ENCODE measurements around the gene EPHB1. TPM values are rescaled to one million over a fixed set of nuclear protein-coding genes. Genes with fewer than 3 reads are reported as not detected.

EPHB1 gene
- total and polyA plus RNA-seq, 8 donors: 0.02 to 1.4 (median 0.43) TPM

- H3K27me3 ChIP-seq: no peaks in the 10 kb centered on the region
- 59 to 61% methylated on average over 6 of the region's 6 CpGs for WGBS, 2 donors
- TF ChIP-seq, protein P1, sequence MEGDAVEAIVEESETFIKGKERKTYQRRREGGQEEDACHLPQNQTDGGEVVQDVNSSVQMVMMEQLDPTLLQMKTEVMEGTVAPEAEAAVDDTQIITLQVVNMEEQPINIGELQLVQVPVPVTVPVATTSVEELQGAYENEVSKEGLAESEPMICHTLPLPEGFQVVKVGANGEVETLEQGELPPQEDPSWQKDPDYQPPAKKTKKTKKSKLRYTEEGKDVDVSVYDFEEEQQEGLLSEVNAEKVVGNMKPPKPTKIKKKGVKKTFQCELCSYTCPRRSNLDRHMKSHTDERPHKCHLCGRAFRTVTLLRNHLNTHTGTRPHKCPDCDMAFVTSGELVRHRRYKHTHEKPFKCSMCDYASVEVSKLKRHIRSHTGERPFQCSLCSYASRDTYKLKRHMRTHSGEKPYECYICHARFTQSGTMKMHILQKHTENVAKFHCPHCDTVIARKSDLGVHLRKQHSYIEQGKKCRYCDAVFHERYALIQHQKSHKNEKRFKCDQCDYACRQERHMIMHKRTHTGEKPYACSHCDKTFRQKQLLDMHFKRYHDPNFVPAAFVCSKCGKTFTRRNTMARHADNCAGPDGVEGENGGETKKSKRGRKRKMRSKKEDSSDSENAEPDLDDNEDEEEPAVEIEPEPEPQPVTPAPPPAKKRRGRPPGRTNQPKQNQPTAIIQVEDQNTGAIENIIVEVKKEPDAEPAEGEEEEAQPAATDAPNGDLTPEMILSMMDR (IDR thresholded peaks at IDR 0.05): no peak
- H3K36me3 ChIP-seq: no peaks in the 10 kb centered on the region
- FAIRE-seq: no peak
- no peaks in the 10 kb centered on the region for H3K9me3 ChIP-seq
- no peak for ATAC-seq
- intact Hi-C loops (cut with DNase I): no loop called here
- no peak overlapping the region for H3K27ac ChIP-seq
- no peaks in the 10 kb centered on the region for H3K4me1 ChIP-seq
- DNase-seq: no peak
- H3K4me3 ChIP-seq: no peak overlapping the region
Measured at GRCh38 chr3:134807189-134807588, 12.1 kb downstream of the EPHB1 start.

GRCh38 chr3:134808835-134809234 is 13.8 kb downstream of the EPHB1 start:
- intact Hi-C loops (cut with DNase I): no loop called here
- DNase-seq (no peak), FAIRE-seq (no peak)

DNA sequence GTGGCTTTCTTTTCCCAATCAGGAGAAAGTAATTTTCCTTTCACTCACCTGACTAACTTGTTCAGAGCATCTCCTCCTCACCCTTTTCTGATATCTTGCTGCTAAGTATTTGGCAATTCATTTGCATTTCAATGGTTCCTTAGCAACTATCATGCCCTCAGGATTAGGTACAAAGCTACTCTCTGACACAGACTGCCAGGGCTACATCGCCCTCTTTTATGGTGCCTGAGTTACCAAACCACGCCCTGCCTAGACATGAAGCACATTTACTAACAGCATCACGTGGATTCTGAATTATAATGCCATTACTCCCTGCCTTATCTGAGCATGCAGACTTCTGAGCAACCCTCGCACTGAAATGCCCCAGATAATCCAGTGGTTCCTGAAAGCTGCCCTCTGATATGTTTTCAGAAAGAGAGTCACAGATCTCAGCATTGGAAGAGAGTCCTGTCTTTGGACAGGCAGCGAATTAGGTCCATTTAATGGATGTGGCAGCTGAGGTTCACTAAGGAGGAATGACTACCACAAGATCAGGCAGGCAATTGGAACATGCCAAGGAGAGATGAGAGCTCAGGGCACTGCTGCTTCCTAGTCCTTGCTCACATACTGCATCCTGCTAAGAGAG is 14.5 kb downstream of the EPHB1 start:
- ATAC-seq (no peak), DNase-seq (no peak), FAIRE-seq (no peak)
- 49 to 51% methylated on average over 5 of the region's 5 CpGs for WGBS, 2 donors
- intact Hi-C loops (cut with DNase I): no loop called here
- Histone ChIP-seq H3K36me3 (no peaks in the 10 kb centered on the region), H3K27ac (no peak overlapping the region), H3K27me3 (no peaks in the 10 kb centered on the region), H3K9me3 (no peaks in the 10 kb centered on the region), H3K4me1 (no peaks in the 10 kb centered on the region), H3K4me3 (no peak overlapping the region)
- TF ChIP-seq, protein P1 (IDR thresholded peaks at IDR 0.05): no peak

More at GRCh38 chr3:134808835-134809234, 13.8 kb downstream of the EPHB1 start:
- Histone ChIP-seq H3K9me3 (no peaks in the 10 kb centered on the region), H3K36me3 (no peaks in the 10 kb centered on the region), H3K4me1 (no peaks in the 10 kb centered on the region), H3K27ac (no peak overlapping the region), H3K27me3 (no peaks in the 10 kb centered on the region), H3K4me3 (no peak overlapping the region)
- TF ChIP-seq, protein P1 (IDR thresholded peaks at IDR 0.05): no peak
- ATAC-seq: no peak
- 83 to 86% methylated on average over 1 of the region's 1 CpG for WGBS, 2 donors

- FAIRE-seq (no peak), DNase-seq (no peak), ATAC-seq (no peak)
- Histone ChIP-seq H3K36me3 (no peaks in the 10 kb centered on the region), H3K4me1 (no peaks in the 10 kb centered on the region), H3K4me3 (no peak overlapping the region), H3K27ac (no peak overlapping the region), H3K27me3 (no peaks in the 10 kb centered on the region), H3K9me3 (no peaks in the 10 kb centered on the region)
- intact Hi-C loops (cut with DNase I): no loop called here
- TF ChIP-seq, protein P1 (IDR thresholded peaks at IDR 0.05): no peak
- 22 to 39% methylated on average over 2 of the region's 2 CpGs for whole genome bisulfite sequencing, 2 donors
Measured at GRCh38 chr3:134810052-134810435, 15.0 kb downstream of the EPHB1 start.

GRCh38 chr3:134810850-134811249 is 15.8 kb downstream of the EPHB1 start:
- no peaks in the 10 kb centered on the region for H3K36me3 ChIP-seq
- 61% methylated on average over 2 of the region's 2 CpGs for WGBS, 2 donors
- no peak overlapping the region for H3K4me3 ChIP-seq
- TF ChIP-seq, protein P1 (IDR thresholded peaks at IDR 0.05): no peak
- no peak overlapping the region for H3K27ac ChIP-seq
- H3K9me3 ChIP-seq: no peaks in the 10 kb centered on the region
- no peaks in the 10 kb centered on the region for H3K27me3 ChIP-seq
- DNase-seq: no peak
- no peaks in the 10 kb centered on the region for H3K4me1 ChIP-seq
- intact Hi-C loops (cut with DNase I): no loop called here
- ATAC-seq: no peak
- FAIRE-seq: no peak
